ENCODE data around the gene FNIP2. TPM values are rescaled to one million over a fixed set of nuclear protein-coding genes. Genes with fewer than 3 reads are reported as not detected.

The FNIP2 gene
- polyA plus RNA-seq, 1 donor from 2014 or later: 51.7 TPM

GRCh38 chr4:158762553-158762952 is 6.3 kb upstream of the FNIP2 start:
- Histone ChIP-seq H3K4me2 (ENCODE audit: low read length) (no peak overlapping the region), H4K20me1 (ENCODE audit: insufficient read depth) (no peaks in the 10 kb centered on the region), H3K27me3 (ENCODE audit: insufficient read depth, low read depth, low read length) (no peaks in the 10 kb centered on the region), H3K9me2 (ENCODE audit: insufficient read depth, low read length) (no peaks in the 10 kb centered on the region), H3K9ac (ENCODE audit: low read length) (no peak overlapping the region), H3K9me3 (ENCODE audit: low read length) (no peaks in the 10 kb centered on the region), H3K79me2 (replicated peaks; ENCODE audit: insufficient read depth, low read length) (peaks cover 7% of the 10 kb centered on the region), H2AFZ (ENCODE audit: low read depth, low read length) (no peak overlapping the region), H3K27ac (ENCODE audit: low read length) (no peak overlapping the region), H3K4me3 (ENCODE audit: low read length) (no peak overlapping the region), H3F3A (ENCODE audit: insufficient read depth, low read length, poor library complexity, severe bottlenecking) (no peaks in the 10 kb centered on the region), H3K36me3 (ENCODE audit: insufficient read depth, low read length) (no peaks in the 10 kb centered on the region)
- TF ChIP-seq EP300 (conservative IDR thresholded peaks at IDR 0.05; ENCODE audit: poor library complexity, severe bottlenecking): no peak
- no peak for TF ChIP-seq CTCF (IDR thresholded peaks at IDR 0.05; ENCODE audit: poor library complexity, severe bottlenecking)
- TF ChIP-seq TAF1 (IDR thresholded peaks at IDR 0.05; ENCODE audit: low read depth): no peak
- TF ChIP-seq SMC3 (conservative IDR thresholded peaks at IDR 0.05; ENCODE audit: poor library complexity): no peak
- no peak for TF ChIP-seq RAD21 (conservative IDR thresholded peaks at IDR 0.05)
- no peak for TF ChIP-seq MXI1 (conservative IDR thresholded peaks at IDR 0.05; ENCODE audit: poor library complexity, severe bottlenecking)
- no peak for TF ChIP-seq EZH2 (IDR thresholded peaks at IDR 0.05; ENCODE audit: borderline replicate concordance, insufficient read depth, low read length, poor library complexity, severe bottlenecking)
- no peak for TF ChIP-seq REST (IDR thresholded peaks at IDR 0.05; ENCODE audit: borderline replicate concordance)
- TF ChIP-seq POLR2AphosphoS5 (IDR thresholded peaks at IDR 0.05): no peak

- Histone ChIP-seq H4K20me1 (ENCODE audit: insufficient read depth) (no peaks in the 10 kb centered on the region), H3K4me3 (ENCODE audit: low read length) (no peak overlapping the region), H3K36me3 (ENCODE audit: insufficient read depth, low read length) (no peaks in the 10 kb centered on the region), H3K9ac (ENCODE audit: low read length) (no peak overlapping the region), H3K27ac (ENCODE audit: low read length) (no peak overlapping the region), H2AFZ (ENCODE audit: low read depth, low read length) (no peak overlapping the region), H3K9me3 (ENCODE audit: low read length) (no peaks in the 10 kb centered on the region), H3K79me2 (replicated peaks; ENCODE audit: insufficient read depth, low read length) (peaks cover 15% of the 10 kb centered on the region), H3F3A (ENCODE audit: insufficient read depth, low read length, poor library complexity, severe bottlenecking) (no peaks in the 10 kb centered on the region), H3K27me3 (ENCODE audit: insufficient read depth, low read depth, low read length) (no peaks in the 10 kb centered on the region), H3K9me2 (ENCODE audit: insufficient read depth, low read length) (no peaks in the 10 kb centered on the region), H3K4me2 (ENCODE audit: low read length) (no peak overlapping the region)
- TF ChIP-seq REST (IDR thresholded peaks at IDR 0.05; ENCODE audit: borderline replicate concordance) (no peak), MXI1 (conservative IDR thresholded peaks at IDR 0.05; ENCODE audit: poor library complexity, severe bottlenecking) (no peak)
Observed at GRCh38 chr4:158763462-158763861, 5.4 kb upstream of the FNIP2 start.

Measured in neural cell (in vitro differentiated cells).